HG03280 (cell line): ENCODE measurements around the gene CNTNAP2.

Source experiments
- ATAC-seq: cut with Tn5 transposase; IDR thresholded peaks from one replicate; pipeline ENCODE4 v1.9.1; 2021; ENCODE audit warnings: mild to moderate bottlenecking, moderate library complexity; ENCODE audit not compliant: unreplicated experiment

CNTNAP2 gene

GRCh38 chr7:146554556-146554955 lies 438.0 kb downstream of the CNTNAP2 start:
- no peak for ATAC-seq

GRCh38 chr7:146557971-146558469 lies 441.4 kb downstream of the CNTNAP2 start:
- no peak for ATAC-seq

DNA sequence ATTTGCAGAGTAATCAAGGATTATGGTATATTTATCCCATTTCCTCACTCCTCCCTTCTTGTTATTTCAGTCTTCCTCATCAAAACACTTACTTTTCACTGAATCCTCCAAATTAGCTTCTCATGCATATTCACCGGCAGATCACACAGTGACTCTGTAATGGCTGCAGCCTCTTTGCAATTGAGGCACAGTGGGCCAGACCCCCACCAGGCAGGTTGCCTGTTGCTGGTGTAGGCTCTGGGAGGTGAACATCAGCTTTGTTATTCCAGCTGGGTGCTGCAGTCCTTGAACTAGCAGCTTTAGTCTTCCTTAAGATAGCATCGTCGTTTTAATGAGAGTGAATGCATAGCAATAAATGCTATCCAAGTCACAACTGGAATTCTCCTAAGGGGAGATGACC lies 449.3 kb downstream of the CNTNAP2 start:
- ATAC-seq: no peak

- ATAC-seq: no peak
Observed at GRCh38 chr7:146575903-146576302, 459.3 kb downstream of the CNTNAP2 start.

- no peak for ATAC-seq
Observed at GRCh38 chr7:146591976-146592375, 475.4 kb downstream of the CNTNAP2 start.

GRCh38 chr7:146606628-146607027 lies 490.0 kb downstream of the CNTNAP2 start:
- ATAC-seq: no peak

DNA sequence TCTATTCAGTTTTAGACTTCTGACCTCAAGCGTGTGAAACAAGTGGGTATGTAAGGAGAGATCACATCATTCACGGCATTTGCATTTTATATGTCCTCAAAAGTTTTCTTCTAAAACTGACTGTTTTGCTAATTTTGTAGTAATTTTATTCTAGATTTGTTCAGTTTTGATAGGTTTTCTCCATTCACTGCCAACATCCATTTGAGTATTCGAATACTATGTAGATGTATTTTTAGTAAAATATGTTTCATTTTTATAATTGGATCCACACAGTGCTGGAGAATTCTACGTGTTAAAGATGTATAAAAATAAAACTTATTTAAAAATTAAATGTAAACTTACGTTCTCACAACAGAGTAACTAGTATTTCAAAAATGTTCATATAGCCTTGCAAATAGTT lies 503.0 kb downstream of the CNTNAP2 start:
- no peak for ATAC-seq

- no peak for ATAC-seq
Observed at GRCh38 chr7:146626912-146627311, 510.3 kb downstream of the CNTNAP2 start.

DNA sequence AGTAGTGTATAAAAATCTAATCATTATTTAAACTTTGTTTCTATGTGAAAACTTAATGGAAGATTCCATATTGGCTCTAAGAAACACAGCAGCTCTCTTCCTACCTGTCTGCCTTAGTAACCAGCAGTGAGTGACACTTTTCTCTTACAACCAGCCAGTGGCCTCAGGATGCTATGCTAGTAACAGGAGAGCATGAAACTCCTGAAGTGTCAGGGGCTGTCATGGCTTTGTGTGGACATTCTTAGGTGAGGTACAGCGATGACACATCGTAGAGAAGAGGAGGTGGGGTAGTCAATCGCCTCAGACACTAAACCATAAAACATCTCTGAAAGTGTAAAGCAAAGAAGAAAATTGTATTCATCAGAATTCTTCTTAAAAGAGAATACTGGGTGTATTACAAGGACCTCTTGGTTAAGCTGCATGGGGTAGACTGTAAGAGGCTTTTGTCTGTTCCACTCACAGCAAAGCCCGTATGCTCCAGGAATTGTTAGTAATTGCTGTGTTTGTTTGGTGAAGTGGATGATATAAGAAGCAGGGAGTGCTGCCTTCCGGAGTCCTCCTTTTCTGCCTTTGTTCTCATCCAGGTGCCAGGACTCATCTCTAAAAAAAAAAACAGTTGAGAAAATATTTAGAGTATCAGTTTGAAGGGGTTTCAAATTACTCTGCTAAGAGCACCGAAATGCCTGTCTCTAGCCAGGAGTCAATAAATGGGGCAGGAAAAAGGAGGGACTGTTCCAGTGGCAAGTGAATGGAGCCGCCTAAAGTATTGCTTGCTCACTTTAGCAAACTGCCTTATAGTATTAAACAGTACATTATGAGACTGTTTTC lies 518.8 kb downstream of the CNTNAP2 start:
- ATAC-seq: no peak

GRCh38 chr7:146636033-146636356 lies 519.4 kb downstream of the CNTNAP2 start:
- no peak for ATAC-seq

- no peak for ATAC-seq
Observed at GRCh38 chr7:146636581-146636980, 520.0 kb downstream of the CNTNAP2 start.

DNA sequence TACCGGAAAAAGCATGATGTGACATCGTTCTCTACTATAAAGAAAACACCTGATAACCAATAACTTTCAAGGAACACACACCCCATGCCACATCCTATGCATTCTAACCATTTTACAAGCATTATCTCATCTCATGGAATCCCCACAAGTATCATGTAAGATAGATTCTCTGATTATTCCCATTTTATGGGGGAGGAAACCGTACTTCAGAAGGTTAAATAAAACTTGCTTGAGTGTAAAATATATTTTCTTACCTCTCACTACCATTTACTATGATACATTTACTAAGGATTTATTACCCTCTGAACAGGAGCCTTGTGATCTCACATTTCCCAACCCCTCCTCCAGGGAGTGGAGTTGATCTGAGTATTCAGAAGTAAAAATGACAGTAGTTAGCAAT lies 522.7 kb downstream of the CNTNAP2 start:
- no peak for ATAC-seq

DNA sequence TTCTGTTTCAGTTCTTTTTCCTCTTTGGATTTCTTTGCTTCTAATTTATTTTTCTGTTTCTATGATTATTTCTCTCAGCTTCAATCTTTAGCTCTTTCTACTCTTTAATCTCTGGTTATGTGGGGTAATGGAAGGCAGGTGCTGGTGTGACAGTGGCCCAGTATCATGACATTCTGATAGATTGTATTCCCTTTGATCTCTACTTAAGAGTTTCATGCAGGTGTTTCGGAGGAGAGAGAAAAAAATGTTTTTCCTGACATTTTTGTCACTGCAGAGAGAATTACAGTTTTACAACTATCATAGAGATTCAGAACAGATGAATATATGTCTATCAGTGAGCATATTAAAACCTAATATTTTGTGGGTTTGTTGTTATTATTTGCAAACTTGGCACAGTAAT lies 524.9 kb downstream of the CNTNAP2 start:
- ATAC-seq: no peak

GRCh38 chr7:146645383-146645976 lies 528.9 kb downstream of the CNTNAP2 start:
- no peak for ATAC-seq

DNA sequence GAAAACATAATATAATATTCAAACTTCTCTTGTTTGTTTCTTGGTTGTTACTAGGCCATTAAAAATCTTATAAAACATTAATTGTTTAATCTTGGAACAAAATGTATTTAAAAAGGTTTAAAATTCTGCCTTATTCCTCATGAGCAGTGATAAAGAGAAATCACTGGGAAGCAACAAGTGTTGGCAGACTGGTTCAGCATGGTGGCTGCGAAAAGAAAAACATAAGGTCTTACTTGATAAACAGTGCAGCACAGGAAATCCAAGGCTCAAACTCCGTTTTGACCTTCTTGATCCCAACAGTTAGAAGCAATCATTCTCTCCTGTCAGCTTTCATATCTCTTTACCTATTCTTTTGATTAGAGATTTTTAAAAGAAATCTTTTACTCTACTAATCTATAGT lies 530.8 kb downstream of the CNTNAP2 start:
- no peak for ATAC-seq

GRCh38 chr7:146652176-146652575 lies 535.6 kb downstream of the CNTNAP2 start:
- no peak for ATAC-seq

- no peak for ATAC-seq
Observed at GRCh38 chr7:146654048-146654447, 537.4 kb downstream of the CNTNAP2 start.

- ATAC-seq: no peak
Observed at GRCh38 chr7:146655928-146656797, 539.6 kb downstream of the CNTNAP2 start.

DNA sequence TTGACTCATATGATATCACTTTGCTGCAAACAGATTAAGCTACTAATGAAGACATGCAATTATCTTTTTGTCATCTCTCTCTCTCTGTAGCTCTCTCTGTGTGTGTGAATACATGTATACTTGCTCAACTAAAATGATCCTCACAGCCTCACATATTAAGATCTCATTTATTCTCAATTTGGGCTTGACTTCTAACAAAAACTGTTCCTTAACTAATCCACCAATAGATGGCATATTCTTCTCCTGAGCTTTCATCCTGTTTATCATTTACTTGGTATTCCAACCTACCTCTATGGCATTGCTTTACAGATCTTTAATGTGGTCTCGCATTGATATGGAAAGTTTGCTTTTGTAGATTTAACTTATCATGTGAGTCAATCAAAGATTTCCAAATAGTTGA lies 540.4 kb downstream of the CNTNAP2 start:
- no peak for ATAC-seq

GRCh38 chr7:146658604-146659003 lies 542.0 kb downstream of the CNTNAP2 start:
- no peak for ATAC-seq

GRCh38 chr7:146659732-146660131 lies 543.1 kb downstream of the CNTNAP2 start:
- no peak for ATAC-seq

GRCh38 chr7:146660839-146661238 lies 544.2 kb downstream of the CNTNAP2 start:
- no peak for ATAC-seq
